IMR-90 (cell line): ENCODE data around the gene PARD3.

Source experiments
- CTCF ChIP-seq: conservative IDR thresholded peaks from 2 replicates; pipeline ENCODE4 v1.5.1; 2012; ENCODE audit warnings: mild to moderate bottlenecking, low read depth, low read length, improper control_type of control experiment
- POLR2A ChIP-seq: IDR thresholded peaks from 2 replicates; pipeline ENCODE4 v1.6.1; 2012; ENCODE audit warnings: mild to moderate bottlenecking, low read depth, low read length
- RFX5 ChIP-seq: IDR thresholded peaks from 2 replicates; pipeline ENCODE4 v1.8.0; 2012; ENCODE audit warnings: low read depth, mild to moderate bottlenecking, low read length, moderate library complexity
- SMC3 ChIP-seq: fragments of 150-350 bp; IDR thresholded peaks from 2 replicates; pipeline ENCODE4 v1.6.1; 2016; ENCODE audit warnings: low read depth, mild to moderate bottlenecking, antibody characterized with exemption, low read length, moderate library complexity
- TF ChIP-seq, protein P1 (sequence below): fragments of 150-350 bp; IDR thresholded peaks from 2 replicates; pipeline ENCODE4 v1.6.1; 2017; ENCODE audit warnings: mild to moderate bottlenecking, antibody characterized with exemption, low read length, low read depth

DNA sequence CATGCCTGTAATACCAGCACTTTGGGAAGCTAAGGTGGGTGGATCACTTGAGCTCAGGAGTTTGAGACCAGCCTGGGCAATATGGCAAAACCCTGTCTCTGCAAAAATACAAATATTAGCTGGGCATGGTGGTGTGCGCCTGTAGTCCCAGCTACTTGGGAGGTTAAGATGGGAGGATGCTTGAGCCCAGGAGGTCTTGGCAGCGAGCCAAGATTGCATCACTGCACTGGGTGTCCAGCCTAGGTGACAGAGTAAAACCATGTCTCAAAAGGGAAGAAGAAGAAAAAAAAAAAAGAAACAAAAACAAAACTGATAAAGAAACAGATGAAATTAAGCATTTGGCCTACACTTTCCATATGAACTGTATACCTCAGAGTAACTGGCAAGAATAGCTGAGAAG, 319.2 kb downstream of the PARD3 start:
- TF ChIP-seq, protein P1, sequence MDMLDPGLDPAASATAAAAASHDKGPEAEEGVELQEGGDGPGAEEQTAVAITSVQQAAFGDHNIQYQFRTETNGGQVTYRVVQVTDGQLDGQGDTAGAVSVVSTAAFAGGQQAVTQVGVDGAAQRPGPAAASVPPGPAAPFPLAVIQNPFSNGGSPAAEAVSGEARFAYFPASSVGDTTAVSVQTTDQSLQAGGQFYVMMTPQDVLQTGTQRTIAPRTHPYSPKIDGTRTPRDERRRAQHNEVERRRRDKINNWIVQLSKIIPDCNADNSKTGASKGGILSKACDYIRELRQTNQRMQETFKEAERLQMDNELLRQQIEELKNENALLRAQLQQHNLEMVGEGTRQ = no peak
- TF ChIP-seq CTCF (no peak), SMC3 (no peak), RFX5 (no peak), POLR2A (no peak)
